ENCODE results near the gene ABHD2.

ABHD2 gene

GRCh38 chr15:89075101-89075640 lies 13.1 kb upstream of the ABHD2 start (continued):
- TF ChIP-seq TSHZ1 (tag by site-specific recombination; IDR thresholded peaks at IDR 0.05; ENCODE audit: borderline replicate concordance) (no peak), ZBTB17 (tag by site-specific recombination; IDR thresholded peaks at IDR 0.05) (no peak), ZNF747 (tag by site-specific recombination; IDR thresholded peaks at IDR 0.05) (no peak), ZXDB (tag by site-specific recombination; IDR thresholded peaks at IDR 0.05) (no peak), ZNF19 (tag by site-specific recombination; IDR thresholded peaks at IDR 0.05; ENCODE audit: low read depth) (no peak), TRIM28 (IDR thresholded peaks at IDR 0.05; ENCODE audit: borderline replicate concordance, low read length) (no peak), ZNF175 (tag by site-specific recombination; IDR thresholded peaks at IDR 0.05) (no peak), ZNF76 (tag by site-specific recombination; IDR thresholded peaks at IDR 0.05; ENCODE audit: borderline replicate concordance, low read depth) (no peak), ZNF311 (tag by site-specific recombination; IDR thresholded peaks at IDR 0.05; ENCODE audit: borderline replicate concordance) (no peak)

- TF ChIP-seq ZFHX2 (tag by site-specific recombination; conservative IDR thresholded peaks at IDR 0.05) (0 out of 2 replicates have a peak, but pooled peaks have one; percentile 20), ZSCAN18 (tag by site-specific recombination; IDR thresholded peaks at IDR 0.05) (no peak)
- H3K4me3 ChIP-seq (ENCODE audit: low read depth, low read length): no peak overlapping the region
- no peaks in the 10 kb centered on the region for H3K9me3 ChIP-seq (ENCODE audit: control insufficient read depth, insufficient read depth, low read depth, low read length)
- no peak overlapping the region for H3K27ac ChIP-seq (ENCODE audit: extremely low read depth, low read depth, low read length)
- no peaks in the 10 kb centered on the region for H3K36me3 ChIP-seq (ENCODE audit: control insufficient read depth in 2 of 2, insufficient read depth in 1 of 2, low read length in 2 of 2)
- POLR2A ChIA-PET: no interaction called here
- H3K4me1 ChIP-seq (ENCODE audit: control insufficient read depth, insufficient read depth, low read length): no peaks in the 10 kb centered on the region
- CTCF ChIA-PET: interaction anchor here (0.6 to 2.7 kb wide), 3 partner anchors 15 to 96 kb away, joined by 3 to 20 read pairs (median 6); no protein-coding TSS in a partner anchor
Observed at GRCh38 chr15:89075846-89076245, 12.4 kb upstream of the ABHD2 start.

GRCh38 chr15:89077750-89078149 lies 10.5 kb upstream of the ABHD2 start:
- Histone ChIP-seq H3K27ac (ENCODE audit: extremely low read depth, low read depth, low read length) (no peak overlapping the region), H3K4me3 (ENCODE audit: low read depth, low read length) (no peak overlapping the region), H3K9me3 (ENCODE audit: control insufficient read depth, insufficient read depth, low read depth, low read length) (no peaks in the 10 kb centered on the region), H3K4me1 (ENCODE audit: control insufficient read depth, insufficient read depth, low read length) (no peaks in the 10 kb centered on the region), H3K36me3 (ENCODE audit: control insufficient read depth in 2 of 2, insufficient read depth in 1 of 2, low read length in 2 of 2) (no peaks in the 10 kb centered on the region)
- ChIA-PET CTCF (interaction anchor here (0.8 to 2.7 kb wide), 5 partner anchors 9 to 94 kb away, joined by 3 to 20 read pairs (median 5); no protein-coding TSS in a partner anchor), POLR2A (interaction anchor here (2.1 kb wide), 1 partner anchor 10 kb away, joined by 6 read pairs; the partner anchor contains the start of gene ABHD2)
- TF ChIP-seq INSM2 (tag by site-specific recombination; IDR thresholded peaks at IDR 0.05): no peak
- no peak for TF ChIP-seq ZNF223 (tag by site-specific recombination; IDR thresholded peaks at IDR 0.05)
- no peak for TF ChIP-seq ZNF664 (tag by site-specific recombination; IDR thresholded peaks at IDR 0.05)
- no peak for TF ChIP-seq ZNF830 (tag by site-specific recombination; IDR thresholded peaks at IDR 0.05; ENCODE audit: low read depth)
- no peak for TF ChIP-seq ZNF37A (tag by site-specific recombination; IDR thresholded peaks at IDR 0.05)
- TF ChIP-seq HOXC10 (CRISPR knock-in tag; IDR thresholded peaks at IDR 0.05): no peak
- TF ChIP-seq ZSCAN4 (tag by site-specific recombination; IDR thresholded peaks at IDR 0.05): no peak
- TF ChIP-seq FEZF1 (tag by site-specific recombination; IDR thresholded peaks at IDR 0.05): no peak
- TF ChIP-seq ZNF629 (tag by site-specific recombination; IDR thresholded peaks at IDR 0.05): 0 out of 2 replicates have a peak, but pooled peaks have one; percentile 25
- TF ChIP-seq ZNF146 (tag by site-specific recombination; IDR thresholded peaks at IDR 0.05): no peak
- no peak for TF ChIP-seq ZNF571 (tag by site-specific recombination; IDR thresholded peaks at IDR 0.05)
- no peak for TF ChIP-seq ZXDB (tag by site-specific recombination; IDR thresholded peaks at IDR 0.05)
- TF ChIP-seq ATF2 (tag by site-specific recombination; IDR thresholded peaks at IDR 0.05; ENCODE audit: low read depth): peak; percentile 87
- TF ChIP-seq PRDM1 (tag by site-specific recombination; IDR thresholded peaks at IDR 0.05): 0 out of 2 replicates have a peak, but pooled peaks have one; percentile 35
- TF ChIP-seq ZNF132 (tag by site-specific recombination; IDR thresholded peaks at IDR 0.05; ENCODE audit: borderline replicate concordance): no peak

Data from HEK293 (cell line).